GM21447 (cell line): Measurements from ENCODE around the gene MMP28.

Source experiments
- ATAC-seq: cut with Tn5 transposase; IDR thresholded peaks from one replicate; pipeline ENCODE4 v1.9.1; 2021; ENCODE audit not compliant: unreplicated experiment

The MMP28 gene

GRCh38 chr17:35745246-35745645 is 50.2 kb downstream of the MMP28 start:
- ATAC-seq = no peak

- ATAC-seq = no peak
These were observed 50.6 kb downstream of the MMP28 start for GRCh38 chr17:35744830-35745229.

GRCh38 chr17:35743626-35744328 is 51.7 kb downstream of the MMP28 start:
- ATAC-seq = no peak

- no peak for ATAC-seq
These were observed 52.5 kb downstream of the MMP28 start for GRCh38 chr17:35742896-35743477.

GRCh38 chr17:35742496-35742895 is 52.9 kb downstream of the MMP28 start:
- ATAC-seq = no peak

GRCh38 chr17:35740997-35741931 is 54.2 kb downstream of the MMP28 start:
- ATAC-seq = no peak

- no peak for ATAC-seq
These were observed 55.2 kb downstream of the MMP28 start for GRCh38 chr17:35740216-35740615.

GRCh38 chr17:35738519-35739133 is 56.8 kb downstream of the MMP28 start:
- ATAC-seq = no peak

GRCh38 chr17:35736236-35736635 is 59.2 kb downstream of the MMP28 start:
- no peak for ATAC-seq

GRCh38 chr17:35735036-35735805 is 60.2 kb downstream of the MMP28 start:
- no peak for ATAC-seq

- no peak for ATAC-seq
These were observed 61.0 kb downstream of the MMP28 start for GRCh38 chr17:35734396-35734795.

- ATAC-seq = no peak
These were observed 62.1 kb downstream of the MMP28 start for GRCh38 chr17:35733366-35733765.

GRCh38 chr17:35732806-35733136 is 62.7 kb downstream of the MMP28 start:
- ATAC-seq = no peak

GRCh38 chr17:35731917-35732805 is 63.3 kb downstream of the MMP28 start:
- ATAC-seq = no peak

- no peak for ATAC-seq
These were observed 64.1 kb downstream of the MMP28 start, which contains the start of gene RASL10B for GRCh38 chr17:35731239-35731916. RASL10B (plus strand) TSS chr17:35731639; CDS start chr17:35735185, 3,546 bp downstream.

- ATAC-seq = no peak
These were observed 64.9 kb downstream of the MMP28 start for GRCh38 chr17:35730400-35731005.

GRCh38 chr17:35729405-35729833 is 66.0 kb downstream of the MMP28 start:
- ATAC-seq = no peak

- ATAC-seq = no peak
These were observed 66.9 kb downstream of the MMP28 start for GRCh38 chr17:35728551-35728950.

- ATAC-seq = no peak
These were observed 67.8 kb downstream of the MMP28 start for GRCh38 chr17:35727635-35728034.
